B cell (primary cell): Measurements from ENCODE around the gene SASS6. TPM values are rescaled to one million over a fixed set of nuclear protein-coding genes. Genes with fewer than 3 reads are reported as not detected.
"Not testable (repeated sequence)": the region's sequence is repeated elsewhere in the genome, so short reads cannot be mapped to it uniquely, and the experiment has no call there.

Experiments
- ATAC-seq: fragments of 200-7000 bp; cut with Tn5 transposase; one replicate; pipeline ENCODE4 v1.10.0; 2021; ENCODE audit warnings: low read depth, mild to moderate bottlenecking, moderate number of reproducible peaks, moderate library complexity
- CTCF ChIA-PET: fragments of 350-600 bp; sonication (Branson Sonifier 250); formaldehyde crosslinking; loops from one replicate; lab custom pipeline; 2021; ENCODE audit warnings: antibody characterized with exemption, inconsistent platforms; lab: Charles Lee
- POLR2A ChIA-PET: fragments of 350-600 bp; sonication (Branson Sonifier 250); formaldehyde crosslinking; loops from one replicate; lab custom pipeline; 2021; ENCODE audit warnings: antibody characterized with exemption; lab: Charles Lee
- DNase-seq: peaks from one replicate; pipeline ENCODE4 v3.0.0; 2013
- H2AFZ ChIP-seq: 2 replicates; pipeline ENCODE4 v1.6.1; 2012; ENCODE audit warnings: mild to moderate bottlenecking, low read depth, low read length; ENCODE audit not compliant: insufficient read depth, poor library complexity, severe bottlenecking
- H3K27ac ChIP-seq, 2 donors: 1 replicate in 1 of 2; 2 replicates in 1 of 2; pipeline ENCODE4 v1.5.1; 2012 to 2013; ENCODE audit warnings: low read length in 2 of 2, mild to moderate bottlenecking in 2 of 2, moderate library complexity in 1 of 2
- H3K27me3 ChIP-seq, 4 experiments: fragments of 200-600 bp in 1 of 4; sonication (generic) in 1 of 4; replicated peaks in 1 of 4; 1 replicate in 2 of 4; 2 replicates in 2 of 4; pipeline versions ENCODE4 v1.6.1 to v1.7.0; 2013 to 2016; ENCODE audit warnings: low read length in 3 of 4, mild to moderate bottlenecking in 2 of 4, mixed read lengths in 1 of 4, moderate library complexity in 1 of 4; ENCODE audit not compliant: insufficient read depth in 4 of 4, control insufficient read depth in 3 of 4; ENCODE audit errors: control extremely low read depth in 1 of 4
- H3K36me3 ChIP-seq, 2 experiments: replicated peaks in 1 of 2; 1 replicate in 1 of 2; 2 replicates in 1 of 2; pipeline versions ENCODE4 v1.6.1 to v1.7.1; 2013; ENCODE audit warnings: low read length in 1 of 2; ENCODE audit not compliant: insufficient read depth in 2 of 2, control insufficient read depth in 1 of 2; ENCODE audit errors: control extremely low read depth in 1 of 2, extremely low read depth in 1 of 2
- H3K4me1 ChIP-seq, 2 donors: fragments of 200-600 bp in 1 of 2; sonication (generic) in 1 of 2; 1 replicate in 1 of 2; 2 replicates in 1 of 2; pipeline versions ENCODE4 v1.5.1 to v1.6.1; 2013 to 2017; ENCODE audit warnings: low read length in 2 of 2; ENCODE audit not compliant: control insufficient read depth in 2 of 2, insufficient read depth in 2 of 2
- H3K4me2 ChIP-seq: replicated peaks from 2 replicates; pipeline ENCODE3; 2012; ENCODE audit warnings: mild to moderate bottlenecking, low read depth, low read length; ENCODE audit not compliant: poor library complexity, severe bottlenecking
- H3K4me3 ChIP-seq, 5 experiments: fragments of 200-600 bp in 1 of 5; sonication (generic) in 1 of 5; 1 replicate in 3 of 5; 2 replicates in 2 of 5; pipeline versions ENCODE4 v1.5.1 to v1.7.0; 2011 to 2016; ENCODE audit warnings: low read length in 4 of 5, mild to moderate bottlenecking in 4 of 5, low read depth in 2 of 5, control low read depth in 1 of 5, moderate library complexity in 1 of 5; ENCODE audit not compliant: insufficient read depth in 1 of 5; ENCODE audit errors: control extremely low read depth in 1 of 5, extremely low read depth in 1 of 5
- H3K79me2 ChIP-seq: fragments of 200-600 bp; sonication (generic); one replicate; pipeline ENCODE4 v1.6.0; 2016; ENCODE audit warnings: low read length; ENCODE audit not compliant: control insufficient read depth, insufficient read depth
- H3K9ac ChIP-seq: fragments of 200-600 bp; sonication (generic); 2 replicates; pipeline ENCODE4 v1.6.1; 2017; ENCODE audit warnings: mild to moderate bottlenecking, low read length, moderate library complexity
- H3K9me3 ChIP-seq, 3 donors: one replicate each; pipeline versions ENCODE4 v1.6.1 to v1.7.1; 2013; ENCODE audit warnings: low read length in 2 of 3; ENCODE audit not compliant: control insufficient read depth in 2 of 3, insufficient read depth in 1 of 3; ENCODE audit errors: control extremely low read depth in 1 of 3
- H4K20me1 ChIP-seq: 2 replicates; pipeline ENCODE4 v1.6.0; 2012; ENCODE audit warnings: mild to moderate bottlenecking, low read length; ENCODE audit not compliant: insufficient read depth, control insufficient read depth, poor library complexity, severe bottlenecking
- H3K27ac Mint-ChIP-seq: one replicate; pipeline ENCODE4 v1.8.0; 2021; ENCODE audit warnings: mixed read lengths
- H3K27me3 Mint-ChIP-seq: one replicate; pipeline ENCODE4 v1.8.0; 2021; ENCODE audit warnings: mixed read lengths
- H3K4me1 Mint-ChIP-seq: one replicate; pipeline ENCODE4 v1.8.0; 2021; ENCODE audit warnings: mixed read lengths
- H3K4me3 Mint-ChIP-seq: one replicate; pipeline ENCODE4 v1.8.0; 2021; ENCODE audit warnings: mixed read lengths
- H3K9me3 Mint-ChIP-seq: one replicate; pipeline ENCODE4 v1.8.0; 2022; ENCODE audit warnings: mixed read lengths; ENCODE audit not compliant: insufficient read depth
- EZH2 ChIP-seq: IDR thresholded peaks from 2 replicates; pipeline ENCODE4 v1.6.1; 2012; ENCODE audit warnings: borderline replicate concordance, low read depth, mild to moderate bottlenecking, moderate library complexity, low read length; ENCODE audit not compliant: insufficient read depth, poor library complexity, severe bottlenecking
- WGBS: methylation state at CpG from one replicate; pipeline ENCODE4 v1.1.5; 2013; ENCODE audit warnings: missing lambda C conversion rate; ENCODE audit not compliant: insufficient coverage; 5-methylcytosine and 5-hydroxymethylcytosine counted together
- intact Hi-C: fragments of 100-400 bp; cut with micrococcal nuclease; formaldehyde crosslinking; loops from one replicate; pipeline ENCODE4 v1.10.0; 2022
- polyA plus RNA-seq: library from polyadenylated mRNA; depleted of rRNA; stranded (reverse); fragments of >200 nt; gene quantifications from 2 replicates; pipeline ENCODE4 v1.2.3, GENCODE V29; 2012
- total RNA-seq, 2 donors: library from RNA; stranded (reverse); fragments of 120-200 nt in 1 of 2; gene quantifications; 1 replicate in 1 of 2; 2 replicates in 1 of 2; pipeline versions ENCODE4 v1.2.3 to v1.2.4, GENCODE V29; 2013 to 2022
- TF ChIP-seq, protein P1 (sequence below): fragments of 200-600 bp; IDR thresholded peaks from one replicate; pipeline ENCODE4 v1.8.0; 2022; ENCODE audit warnings: antibody characterized with exemption, mild to moderate bottlenecking

Gene SASS6
- total and polyA plus RNA-seq, 2 donors (not counting 1 experiment from before 2014, with no cell fraction given) = 1.1 to 7.0 TPM

DNA sequence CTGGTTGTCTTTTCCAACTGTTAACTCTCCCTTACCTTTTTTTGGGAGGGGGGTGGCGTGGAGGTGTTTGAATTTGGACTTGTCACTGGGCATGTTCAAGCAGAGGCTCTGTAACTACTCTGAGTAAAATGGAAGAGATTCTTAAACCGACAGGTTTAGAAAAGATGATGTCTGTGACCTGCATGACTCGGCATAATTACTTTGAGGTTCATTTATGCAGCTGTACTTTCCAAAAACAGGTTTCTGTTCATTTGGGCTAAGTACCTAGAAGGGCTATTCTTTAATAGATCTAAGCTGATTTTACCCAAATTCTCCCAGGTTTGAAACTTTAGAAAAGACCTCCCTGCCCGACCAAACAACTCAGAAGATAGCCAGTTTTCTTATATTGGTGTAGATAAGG, 82.6 kb downstream of the SASS6 start:
- H3K27ac Mint-ChIP-seq = no peak overlapping the region
- intact Hi-C loops = no loop called here
- POLR2A ChIA-PET = no interaction called here

DNA sequence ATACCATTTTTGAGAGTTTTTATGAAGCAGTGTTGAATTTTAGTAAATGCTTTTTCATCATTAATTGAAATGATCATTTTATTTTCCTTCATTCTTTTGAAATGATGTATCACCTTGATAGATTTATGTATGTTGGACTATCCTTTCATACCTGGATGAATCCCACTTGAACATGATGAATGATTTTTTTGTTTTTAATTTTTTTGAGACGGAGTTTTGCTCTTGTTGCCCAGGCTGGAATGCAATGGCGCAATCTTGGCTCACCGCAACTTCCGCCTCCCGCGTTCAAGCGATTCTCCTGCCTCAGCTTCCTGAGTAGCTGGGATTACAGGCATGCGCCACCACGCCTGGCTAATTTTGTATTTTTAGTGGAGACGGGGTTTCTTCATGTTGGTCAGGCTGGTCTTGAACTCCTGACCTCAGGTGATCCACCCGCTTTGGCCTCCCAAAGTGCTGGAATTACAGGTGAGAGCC, 85.5 kb downstream of the SASS6 start:
- H3K4me1 Mint-ChIP-seq = peaks cover 65% of the 10 kb centered on the region
- intact Hi-C loops, H3K9me3 ChIP-seq, H3K9me3 Mint-ChIP-seq, H3K27me3 Mint-ChIP-seq, ATAC-seq, DNase-seq, H2AFZ ChIP-seq, H3K27me3 ChIP-seq, H3K9ac ChIP-seq, H3K36me3 ChIP-seq, CTCF ChIA-PET: not testable (repeated sequence)
- 91% methylated on average over 6 of the region's 11 CpGs for WGBS
- H3K4me1 ChIP-seq = peaks cover 26 to 36% of the 10 kb centered on the region in 2 donors
- H3K4me3 Mint-ChIP-seq = peak overlapping the region; percentile 70
- peak overlapping the region; percentile 61 for H3K4me2 ChIP-seq
- H3K27ac Mint-ChIP-seq = peak overlapping the region; percentile 79
- POLR2A ChIA-PET = interaction anchor here (1.1 kb wide), 1 partner anchor 9 kb away, joined by 4 read pairs; a partner anchor contains a TSS
- H3K27ac ChIP-seq = peak overlapping the region; percentile 15 to 72
- peaks cover 95% of the 10 kb centered on the region for H3K79me2 ChIP-seq
- H3K4me3 ChIP-seq = peak overlapping the region in 2 of 5 experiments; percentile 3 to 56
- peaks cover 27% of the 10 kb centered on the region for H4K20me1 ChIP-seq

More for the DNA sequence above, 82.6 kb downstream of the SASS6 start:
- no peaks in the 10 kb centered on the region for H3K9me3 Mint-ChIP-seq
- Histone ChIP-seq H3K79me2 (peaks cover 96% of the 10 kb centered on the region), H2AFZ (no peak overlapping the region), H3K4me2 (no peak overlapping the region), H3K4me1 (peaks cover 26 to 29% of the 10 kb centered on the region in 2 donors), H4K20me1 (peaks cover 33% of the 10 kb centered on the region), H3K9ac (no peak overlapping the region), H3K27ac (no peak overlapping the region), H3K9me3 (no peaks in the 10 kb centered on the region), H3K36me3 (peaks cover 2 to 6% of the 10 kb centered on the region in 2 experiments), H3K27me3 (no peaks in the 10 kb centered on the region), H3K4me3 (no peak overlapping the region)
- WGBS = 29% methylated on average over 1 of the region's 4 CpGs
- CTCF ChIA-PET = interaction anchor here (1.3 kb wide), 1 partner anchor 409 kb away, joined by 3 read pairs; no protein-coding TSS in a partner anchor
- H3K4me1 Mint-ChIP-seq = peaks cover 45% of the 10 kb centered on the region
- no peak overlapping the region for H3K4me3 Mint-ChIP-seq
- no peaks in the 10 kb centered on the region for H3K27me3 Mint-ChIP-seq
- ATAC-seq (no peak), DNase-seq (no peak)
- no peak for TF ChIP-seq EZH2
- TF ChIP-seq, protein P1, sequence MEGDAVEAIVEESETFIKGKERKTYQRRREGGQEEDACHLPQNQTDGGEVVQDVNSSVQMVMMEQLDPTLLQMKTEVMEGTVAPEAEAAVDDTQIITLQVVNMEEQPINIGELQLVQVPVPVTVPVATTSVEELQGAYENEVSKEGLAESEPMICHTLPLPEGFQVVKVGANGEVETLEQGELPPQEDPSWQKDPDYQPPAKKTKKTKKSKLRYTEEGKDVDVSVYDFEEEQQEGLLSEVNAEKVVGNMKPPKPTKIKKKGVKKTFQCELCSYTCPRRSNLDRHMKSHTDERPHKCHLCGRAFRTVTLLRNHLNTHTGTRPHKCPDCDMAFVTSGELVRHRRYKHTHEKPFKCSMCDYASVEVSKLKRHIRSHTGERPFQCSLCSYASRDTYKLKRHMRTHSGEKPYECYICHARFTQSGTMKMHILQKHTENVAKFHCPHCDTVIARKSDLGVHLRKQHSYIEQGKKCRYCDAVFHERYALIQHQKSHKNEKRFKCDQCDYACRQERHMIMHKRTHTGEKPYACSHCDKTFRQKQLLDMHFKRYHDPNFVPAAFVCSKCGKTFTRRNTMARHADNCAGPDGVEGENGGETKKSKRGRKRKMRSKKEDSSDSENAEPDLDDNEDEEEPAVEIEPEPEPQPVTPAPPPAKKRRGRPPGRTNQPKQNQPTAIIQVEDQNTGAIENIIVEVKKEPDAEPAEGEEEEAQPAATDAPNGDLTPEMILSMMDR = no peak
